GM12892 (cell line): Measurements from ENCODE around the gene NT5C.
A peak's percentile ranks its signal among the peaks of the same experiment; 100 is the strongest.
"Not testable (repeated sequence)": the region's sequence is repeated elsewhere in the genome, so short reads cannot be mapped to it uniquely, and the experiment has no call there.

Experiments
- DNase-seq: peaks from one replicate; pipeline ENCODE4 v3.0.0; 2011; ENCODE audit not compliant: insufficient read length
- FAIRE-seq: peaks from 2 replicates; lab custom pipeline; 2011; peaks lifted over from hg19 to GRCh38; lab: Jason Lieb, UNC
- POLR2A ChIP-seq: IDR thresholded peaks from 2 replicates; pipeline ENCODE4 v1.6.1; 2011; ENCODE audit warnings: low read depth, low read length, control low read depth
- POLR2AphosphoS5 ChIP-seq: IDR thresholded peaks from 2 replicates; pipeline ENCODE4 v1.6.1; 2011; ENCODE audit warnings: low read depth, low read length, control low read depth
- TAF1 ChIP-seq: IDR thresholded peaks from 2 replicates; pipeline ENCODE4 v1.6.1; 2011; ENCODE audit warnings: low read depth, mild to moderate bottlenecking, control low read depth, low read length, borderline replicate concordance

The NT5C gene

DNA sequence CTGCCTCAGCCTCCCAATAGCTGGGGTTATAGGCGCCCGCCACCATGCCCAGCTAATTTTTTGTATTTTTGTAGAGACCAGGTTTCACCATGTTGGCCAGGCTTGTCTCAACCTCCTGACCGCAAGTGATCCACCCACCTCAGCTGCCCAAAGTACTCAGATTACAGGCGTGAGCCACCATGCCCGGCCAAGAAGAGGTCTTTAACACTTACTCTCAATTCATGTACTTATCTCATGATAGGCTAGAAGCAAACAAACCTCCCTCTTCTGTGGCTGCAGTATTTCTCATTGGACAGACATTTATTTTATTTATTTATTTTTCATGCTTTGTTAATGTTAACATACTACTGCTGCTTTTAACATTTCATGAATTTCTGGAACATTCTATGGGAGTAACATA is 7.0 kb upstream of the NT5C start:
- FAIRE-seq (no peak), DNase-seq (no peak)
- TF ChIP-seq POLR2A = peak; percentile 28; the same call in 1 of the 2 replicates
- TF ChIP-seq POLR2AphosphoS5 = no peak

DNA sequence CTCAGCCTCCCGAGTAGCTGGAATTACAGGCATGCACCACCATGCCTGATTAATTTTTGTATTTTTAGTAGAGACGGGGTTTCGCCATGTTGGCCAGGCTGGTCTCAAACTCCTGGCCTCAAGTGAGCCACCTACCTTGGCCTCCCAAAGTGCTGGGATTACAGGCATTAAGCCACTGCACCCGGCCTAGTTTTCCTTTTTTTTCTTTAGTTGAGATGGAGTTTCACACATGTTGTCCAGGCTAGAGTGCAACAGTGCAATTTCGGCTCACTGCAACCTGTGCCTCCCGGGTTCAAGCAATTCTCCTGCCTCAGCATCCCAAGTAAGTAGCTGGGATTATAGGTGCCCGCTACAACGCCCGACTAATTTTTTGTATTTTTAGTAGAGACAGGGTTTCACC is 6.2 kb upstream of the NT5C start:
- FAIRE-seq, DNase-seq: not testable (repeated sequence)

DNA sequence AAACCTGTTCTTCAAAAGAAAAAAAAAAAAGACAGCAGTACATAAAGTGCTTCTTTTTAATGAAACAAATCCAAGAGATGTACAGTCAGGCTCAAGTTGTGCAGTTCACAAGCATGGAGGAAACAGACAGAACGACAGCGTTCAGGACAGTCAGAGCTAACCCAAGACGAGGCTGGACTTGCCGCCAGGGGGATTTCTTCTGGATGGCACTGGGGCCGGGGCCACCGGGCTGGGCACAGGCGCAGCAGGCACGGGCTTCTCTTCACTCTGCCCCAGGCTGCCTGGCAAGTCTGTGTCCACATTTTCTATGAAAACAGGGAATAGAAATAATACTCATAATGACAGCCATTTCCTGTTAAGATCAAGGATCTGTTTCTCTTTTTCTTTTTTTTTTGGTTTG is 4.4 kb upstream of the NT5C start:
- FAIRE-seq = no peak
- TF ChIP-seq POLR2AphosphoS5 (no peak), TAF1 (no peak), POLR2A (no peak)
- no peak for DNase-seq

DNA sequence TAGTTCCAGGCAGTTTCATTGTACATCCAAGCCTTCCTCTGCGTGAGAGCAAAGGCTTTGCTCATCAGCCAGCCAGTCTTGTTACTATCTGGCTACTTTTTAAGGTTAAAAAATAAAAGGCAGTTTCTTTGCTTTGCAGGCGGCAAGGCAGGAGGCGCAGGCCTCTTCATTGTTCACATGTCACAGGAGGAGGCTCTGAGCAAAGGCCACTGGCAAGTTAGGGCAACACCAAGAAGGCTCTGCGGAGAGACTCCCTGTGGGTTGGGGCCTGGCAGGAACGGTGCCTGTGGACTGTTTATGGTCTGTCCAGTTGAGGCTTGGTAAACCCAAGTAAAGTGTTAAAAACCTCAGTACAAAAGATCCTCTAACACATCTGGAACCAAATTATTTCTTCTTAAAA is 3.9 kb upstream of the NT5C start:
- no peak for FAIRE-seq
- no peak for TF ChIP-seq POLR2AphosphoS5
- TF ChIP-seq POLR2A = no peak
- TF ChIP-seq TAF1 = no peak
- DNase-seq = no peak

DNA sequence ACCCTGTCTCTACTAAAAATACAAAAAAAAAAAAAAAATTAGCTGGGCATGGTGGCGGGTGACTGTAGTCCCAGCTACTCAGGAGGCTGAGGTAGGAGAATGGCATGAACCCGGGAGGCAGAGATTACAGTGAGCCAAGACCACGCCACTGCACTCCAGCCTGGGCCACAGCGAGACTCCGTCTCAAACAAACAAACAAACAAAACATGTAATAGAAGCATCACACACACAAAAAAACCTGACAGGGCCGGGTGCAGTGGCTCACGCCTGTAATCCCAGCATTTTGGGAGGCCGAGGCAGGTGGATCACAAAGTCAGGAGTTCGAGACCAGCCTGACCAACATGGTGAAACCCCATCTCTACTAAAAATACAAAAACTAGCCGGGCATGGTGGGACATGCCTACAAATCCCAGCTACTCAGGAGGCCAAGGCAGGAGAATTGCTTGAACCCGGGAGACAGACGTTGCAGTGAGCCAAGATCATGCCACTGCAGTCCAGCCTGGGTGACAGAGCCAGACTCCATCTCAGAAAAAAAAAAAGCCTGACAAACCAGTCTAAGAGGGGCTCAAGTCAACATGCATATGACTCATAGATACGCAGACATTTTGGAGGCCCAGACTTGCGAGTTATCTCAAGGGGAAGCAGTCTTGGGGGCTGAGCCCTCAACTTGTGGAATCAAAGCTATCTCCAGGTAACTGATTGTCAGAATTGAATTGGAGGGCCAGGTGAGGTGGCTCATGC is 2.2 kb upstream of the NT5C start:
- not testable (repeated sequence) for DNase-seq, FAIRE-seq

DNA sequence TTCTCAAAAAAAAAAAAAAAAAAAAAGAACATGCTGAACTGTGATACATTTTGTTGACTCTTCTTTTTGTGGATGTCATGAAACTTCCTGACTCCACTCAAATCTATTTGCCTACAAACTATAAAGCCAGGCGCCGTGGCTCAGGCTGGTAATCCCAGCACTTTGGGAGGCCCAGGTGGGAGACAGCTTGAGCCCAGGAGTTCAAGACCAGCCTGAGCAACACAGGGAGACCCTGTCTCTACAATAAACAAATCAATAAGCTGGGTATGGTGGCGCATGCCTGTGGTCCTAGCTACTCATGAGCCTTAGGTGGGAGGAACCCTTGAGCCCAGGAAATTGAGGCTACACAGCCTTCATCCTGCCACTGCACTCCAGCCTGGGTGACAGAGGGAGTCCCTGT is 1.5 kb upstream of the NT5C start:
- no peak for DNase-seq
- TF ChIP-seq POLR2A (no peak), POLR2AphosphoS5 (no peak), TAF1 (no peak)
- FAIRE-seq = no peak

DNA sequence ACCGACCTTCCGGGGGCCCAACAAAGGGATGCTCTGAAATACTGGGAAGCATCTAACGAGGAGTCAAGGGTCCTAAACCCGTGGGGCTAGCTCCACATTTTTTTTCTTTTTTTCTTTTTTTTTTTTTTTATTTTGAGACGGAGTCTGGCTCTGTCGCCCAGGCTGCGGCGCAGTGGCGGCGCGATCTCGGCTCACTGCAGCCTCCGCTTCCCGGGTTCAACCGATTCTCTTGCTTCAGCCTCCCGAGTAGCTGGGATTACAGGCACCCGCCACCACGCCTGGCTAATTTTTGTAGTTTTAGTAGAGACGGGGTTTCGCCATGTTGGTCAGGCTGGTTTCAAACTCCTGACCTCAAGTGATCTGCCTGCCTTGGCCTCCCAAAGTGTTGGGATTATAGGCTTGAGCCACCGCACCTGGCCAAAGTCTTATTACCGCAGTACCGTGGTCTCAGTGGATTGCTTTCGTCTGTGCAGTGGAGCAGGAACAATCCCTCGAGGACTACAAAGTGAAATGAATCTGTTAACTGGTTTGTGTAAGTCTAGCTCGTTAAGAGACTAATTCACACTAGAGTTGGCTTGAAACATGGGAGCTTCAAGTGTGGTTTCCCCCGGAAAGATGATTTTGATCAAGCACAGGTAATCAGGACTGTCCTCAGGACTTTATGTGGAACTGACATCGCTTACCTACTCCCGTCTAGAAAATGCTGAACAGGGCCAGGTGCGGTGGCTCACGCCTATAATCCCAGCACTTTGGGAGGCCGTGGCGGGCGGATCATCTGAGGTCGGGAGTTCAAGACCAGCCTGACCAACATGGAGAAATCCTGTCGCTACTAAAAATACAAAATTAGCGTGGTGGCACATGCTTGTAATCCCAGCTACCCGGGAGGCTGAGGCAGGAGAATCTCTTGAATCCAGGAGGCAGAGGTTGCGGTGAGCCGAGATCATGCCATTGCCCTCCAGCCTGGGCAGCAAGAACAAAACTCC is 767 bp upstream of the NT5C start:
- not testable (repeated sequence) for DNase-seq, FAIRE-seq

DNA sequence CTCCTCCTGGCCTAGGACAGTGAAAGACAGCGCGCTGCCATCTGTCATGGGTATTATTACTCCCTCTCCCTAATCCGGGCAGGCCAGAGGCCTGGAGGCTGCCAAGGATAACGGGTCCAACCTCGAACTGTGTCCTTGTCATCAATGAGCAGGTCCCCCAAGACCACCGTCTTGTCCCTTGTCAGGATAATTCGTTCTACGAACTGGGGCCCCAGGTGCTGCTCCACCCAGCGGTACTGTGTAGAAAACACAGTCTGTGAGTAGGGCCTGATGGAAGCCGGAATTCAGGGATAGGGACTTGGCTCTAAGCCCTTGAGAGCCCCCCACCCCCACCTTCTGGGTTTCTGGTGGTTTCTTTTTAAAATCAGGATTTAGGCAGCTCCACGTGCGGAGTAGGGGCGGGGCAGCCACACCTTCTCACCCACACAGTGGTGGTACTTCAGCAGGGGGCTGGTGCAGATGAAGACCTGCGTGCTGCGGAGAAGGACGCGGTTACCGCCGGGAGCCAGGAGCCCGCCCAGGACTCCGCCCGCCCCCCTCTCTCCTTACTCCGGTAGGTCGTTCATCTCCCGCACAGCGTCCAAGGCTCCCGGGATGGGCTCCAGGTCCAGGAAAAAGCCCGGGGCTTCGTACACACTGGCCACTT is 787 bp downstream of the NT5C start:
- FAIRE-seq = peak; percentile 9
- TF ChIP-seq TAF1 (no peak), POLR2A (no peak), POLR2AphosphoS5 (0 out of 2 replicates have a peak, but pooled peaks have one; percentile 3)

DNA sequence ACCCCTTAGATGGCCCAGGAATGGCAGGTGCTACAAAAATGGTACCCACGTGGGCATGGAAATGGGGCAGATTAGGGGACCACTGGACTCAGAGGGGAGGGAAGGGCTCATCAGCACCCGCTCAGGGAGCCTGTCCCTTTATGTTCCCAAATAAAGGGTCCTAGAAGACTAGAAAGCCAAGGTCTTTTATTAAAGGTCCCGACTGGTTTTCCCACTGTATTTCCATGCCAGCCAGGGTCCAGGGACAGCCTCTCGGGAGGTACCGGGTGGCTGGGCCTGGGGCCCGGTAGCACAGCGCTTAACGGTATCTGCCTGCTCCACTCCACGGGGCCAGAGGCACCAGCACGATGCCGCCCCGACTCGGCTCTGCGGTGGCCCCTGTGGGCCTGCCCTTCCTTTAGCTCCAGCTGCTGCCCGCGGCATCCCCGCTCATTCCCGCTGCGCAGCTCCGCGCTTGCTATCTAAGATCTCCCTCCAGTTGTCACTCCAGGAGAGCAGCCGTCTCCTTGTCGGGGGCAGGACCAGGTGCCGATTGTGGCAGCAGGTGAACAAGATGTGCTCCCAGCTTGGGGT is 1.4 kb downstream of the NT5C start:
- FAIRE-seq = no peak
- no peak for DNase-seq
- no peak for TF ChIP-seq TAF1
- TF ChIP-seq POLR2A = no peak
- TF ChIP-seq POLR2AphosphoS5 = 0 out of 2 replicates have a peak, but pooled peaks have one; percentile 5

More for the DNA sequence above, 787 bp downstream of the NT5C start:
- no peak for DNase-seq

DNA sequence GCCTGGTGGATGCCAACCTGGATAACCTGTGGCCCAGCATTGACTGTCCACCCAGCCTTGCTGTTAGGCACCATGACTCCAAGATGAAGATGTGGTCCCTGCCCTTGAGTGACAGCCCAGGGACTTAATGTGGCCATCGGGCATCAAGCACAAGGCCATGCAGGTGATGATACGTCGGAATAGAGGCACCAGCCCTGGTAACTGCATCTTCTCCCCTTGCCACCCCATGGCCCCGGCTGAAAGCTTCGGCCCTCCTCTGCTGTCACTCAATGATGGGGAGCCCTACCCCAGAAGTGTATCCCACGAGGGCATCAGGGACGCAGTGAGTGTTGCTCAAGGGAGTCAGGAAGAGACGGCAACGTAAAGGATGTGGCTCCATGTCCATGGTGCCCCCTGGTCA is 2.0 kb downstream of the NT5C start:
- DNase-seq (no peak), FAIRE-seq (no peak)
- no peak for TF ChIP-seq POLR2A
- no peak for TF ChIP-seq POLR2AphosphoS5
- TF ChIP-seq TAF1 = no peak

DNA sequence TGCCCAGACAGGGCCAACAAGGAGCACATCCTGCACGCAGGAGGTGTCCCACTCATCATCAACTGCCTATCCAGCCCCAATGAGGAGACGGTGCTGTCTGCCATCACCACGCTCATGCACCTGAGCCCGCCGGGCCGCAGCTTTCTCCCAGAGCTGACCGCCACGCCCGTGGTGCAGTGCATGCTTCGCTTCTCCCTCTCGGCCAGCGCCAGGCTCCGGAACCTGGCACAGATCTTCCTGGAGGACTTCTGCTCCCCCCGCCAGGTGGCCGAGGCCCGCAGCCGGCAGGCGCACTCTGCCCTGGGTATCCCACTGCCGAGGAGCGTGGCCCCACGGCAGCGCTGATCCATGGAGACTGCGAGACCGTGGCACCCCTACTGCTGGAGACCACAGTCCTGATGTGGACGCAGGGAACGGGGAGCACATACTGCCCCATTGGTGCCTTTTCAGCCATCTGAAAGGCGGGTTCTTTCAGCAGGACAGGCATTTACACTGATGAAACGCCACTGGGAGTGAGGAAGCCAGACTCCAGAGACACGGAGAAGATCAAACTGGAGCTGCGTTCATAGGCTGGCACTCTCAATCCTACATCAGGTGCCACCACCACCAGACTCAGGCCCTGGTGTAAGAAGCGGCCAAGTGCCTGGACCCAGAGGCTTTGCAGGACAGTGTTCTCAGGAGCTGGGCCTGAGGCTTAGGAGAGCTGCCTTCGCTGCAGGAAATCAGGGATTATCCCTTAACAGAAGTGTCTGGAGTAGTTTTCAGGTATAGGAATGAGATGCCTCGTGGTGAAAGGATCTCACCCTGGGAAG is 2.6 kb downstream of the NT5C start:
- DNase-seq = no peak
- FAIRE-seq = no peak

DNA sequence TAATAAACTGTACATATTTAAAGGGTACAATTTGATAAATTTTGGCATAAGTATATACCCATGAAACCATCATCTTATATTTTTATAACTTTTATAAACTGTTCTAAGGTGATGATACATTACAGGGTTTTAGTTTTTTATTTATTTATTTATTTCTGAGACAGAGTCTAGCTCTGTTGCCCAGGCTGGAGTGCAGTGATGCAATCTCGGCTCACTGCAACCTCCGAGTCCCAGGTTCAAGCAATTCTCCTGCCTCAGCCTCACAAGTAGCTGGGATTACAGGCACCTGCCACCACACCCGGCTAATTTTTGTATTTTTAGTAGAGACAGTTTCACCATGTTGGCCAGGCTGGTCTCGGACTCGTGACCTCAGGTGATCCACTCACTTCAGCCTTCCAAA is 3.6 kb downstream of the NT5C start:
- not testable (repeated sequence) for DNase-seq, FAIRE-seq

More for the DNA sequence above, 2.6 kb downstream of the NT5C start:
- peak; percentile 77 for TF ChIP-seq POLR2AphosphoS5
- peak; percentile 63 for TF ChIP-seq POLR2A
- TF ChIP-seq TAF1 = no peak
